Measurements from ENCODE around the gene ASB16.
"Not testable (repeated sequence)": the region's sequence is repeated elsewhere in the genome, so short reads cannot be mapped to it uniquely, and the experiment has no call there.

DNA sequence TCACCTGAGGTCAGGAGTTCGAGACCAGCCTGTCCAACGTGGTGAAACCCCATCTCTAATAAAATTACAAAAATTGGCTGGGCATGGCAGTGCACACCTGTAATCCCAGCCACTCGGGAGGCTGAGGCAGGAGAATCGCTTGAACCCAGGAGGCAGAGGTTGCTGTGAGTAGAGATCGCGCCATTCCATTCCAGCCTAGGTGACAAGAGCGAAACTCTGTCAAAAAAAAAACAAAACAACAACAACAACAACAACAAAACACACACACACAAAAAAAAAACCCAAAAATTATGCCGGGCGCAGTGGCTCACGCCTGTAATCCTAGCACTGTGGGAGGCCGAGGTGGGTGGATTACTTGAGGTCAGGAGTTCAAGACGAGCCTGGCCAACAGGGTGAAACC, 39.1 kb upstream of the ASB16 start:
- TF ChIP-seq POLR2A (IDR thresholded peaks at IDR 0.05): not testable (repeated sequence)
- TF ChIP-seq, protein P1, sequence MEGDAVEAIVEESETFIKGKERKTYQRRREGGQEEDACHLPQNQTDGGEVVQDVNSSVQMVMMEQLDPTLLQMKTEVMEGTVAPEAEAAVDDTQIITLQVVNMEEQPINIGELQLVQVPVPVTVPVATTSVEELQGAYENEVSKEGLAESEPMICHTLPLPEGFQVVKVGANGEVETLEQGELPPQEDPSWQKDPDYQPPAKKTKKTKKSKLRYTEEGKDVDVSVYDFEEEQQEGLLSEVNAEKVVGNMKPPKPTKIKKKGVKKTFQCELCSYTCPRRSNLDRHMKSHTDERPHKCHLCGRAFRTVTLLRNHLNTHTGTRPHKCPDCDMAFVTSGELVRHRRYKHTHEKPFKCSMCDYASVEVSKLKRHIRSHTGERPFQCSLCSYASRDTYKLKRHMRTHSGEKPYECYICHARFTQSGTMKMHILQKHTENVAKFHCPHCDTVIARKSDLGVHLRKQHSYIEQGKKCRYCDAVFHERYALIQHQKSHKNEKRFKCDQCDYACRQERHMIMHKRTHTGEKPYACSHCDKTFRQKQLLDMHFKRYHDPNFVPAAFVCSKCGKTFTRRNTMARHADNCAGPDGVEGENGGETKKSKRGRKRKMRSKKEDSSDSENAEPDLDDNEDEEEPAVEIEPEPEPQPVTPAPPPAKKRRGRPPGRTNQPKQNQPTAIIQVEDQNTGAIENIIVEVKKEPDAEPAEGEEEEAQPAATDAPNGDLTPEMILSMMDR (IDR thresholded peaks at IDR 0.05): not testable (repeated sequence)

Measured in Peyer's patch (tissue), 4 donors.